ENCODE measurements around the gene SRRM5.

Gene SRRM5

DNA sequence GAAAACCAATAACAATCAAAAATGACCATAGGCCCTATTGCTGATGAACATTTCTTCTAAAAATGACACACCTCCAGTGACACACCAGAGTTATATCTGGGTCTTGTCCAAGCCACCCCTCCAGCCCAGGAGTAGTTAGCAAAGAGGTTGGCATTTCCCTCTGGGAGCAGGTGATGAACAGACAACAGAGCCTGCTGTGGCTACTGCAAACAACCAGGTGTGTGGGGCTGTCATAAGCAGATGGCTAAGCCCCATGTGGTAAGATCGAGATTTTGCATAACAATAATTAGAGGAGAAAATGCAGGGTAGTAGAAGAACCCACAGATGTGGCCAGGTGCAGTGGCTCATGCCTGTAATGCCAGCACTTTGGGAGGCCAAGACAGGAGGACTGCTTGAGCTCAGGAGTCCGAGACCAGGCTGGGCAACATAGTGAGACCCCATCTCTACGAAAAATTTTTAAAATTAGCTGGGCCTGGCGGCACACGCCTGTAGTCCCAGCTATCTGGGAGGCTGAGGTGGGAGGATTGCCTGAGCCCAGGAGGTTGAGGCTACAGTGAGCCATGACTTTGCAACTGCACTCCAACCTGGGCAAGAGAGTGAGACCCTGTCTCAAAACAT, 41.6 kb upstream of the SRRM5 start:
- TF ChIP-seq, protein P1, sequence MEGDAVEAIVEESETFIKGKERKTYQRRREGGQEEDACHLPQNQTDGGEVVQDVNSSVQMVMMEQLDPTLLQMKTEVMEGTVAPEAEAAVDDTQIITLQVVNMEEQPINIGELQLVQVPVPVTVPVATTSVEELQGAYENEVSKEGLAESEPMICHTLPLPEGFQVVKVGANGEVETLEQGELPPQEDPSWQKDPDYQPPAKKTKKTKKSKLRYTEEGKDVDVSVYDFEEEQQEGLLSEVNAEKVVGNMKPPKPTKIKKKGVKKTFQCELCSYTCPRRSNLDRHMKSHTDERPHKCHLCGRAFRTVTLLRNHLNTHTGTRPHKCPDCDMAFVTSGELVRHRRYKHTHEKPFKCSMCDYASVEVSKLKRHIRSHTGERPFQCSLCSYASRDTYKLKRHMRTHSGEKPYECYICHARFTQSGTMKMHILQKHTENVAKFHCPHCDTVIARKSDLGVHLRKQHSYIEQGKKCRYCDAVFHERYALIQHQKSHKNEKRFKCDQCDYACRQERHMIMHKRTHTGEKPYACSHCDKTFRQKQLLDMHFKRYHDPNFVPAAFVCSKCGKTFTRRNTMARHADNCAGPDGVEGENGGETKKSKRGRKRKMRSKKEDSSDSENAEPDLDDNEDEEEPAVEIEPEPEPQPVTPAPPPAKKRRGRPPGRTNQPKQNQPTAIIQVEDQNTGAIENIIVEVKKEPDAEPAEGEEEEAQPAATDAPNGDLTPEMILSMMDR (IDR thresholded peaks at IDR 0.05; ENCODE audit: low read length, missing control alignments) = no peak
- no peak for DNase-seq (ENCODE audit: low read depth)
- no peak overlapping the region for H3K4me3 ChIP-seq (replicated peaks; ENCODE audit: low read depth, low read length)

DNA sequence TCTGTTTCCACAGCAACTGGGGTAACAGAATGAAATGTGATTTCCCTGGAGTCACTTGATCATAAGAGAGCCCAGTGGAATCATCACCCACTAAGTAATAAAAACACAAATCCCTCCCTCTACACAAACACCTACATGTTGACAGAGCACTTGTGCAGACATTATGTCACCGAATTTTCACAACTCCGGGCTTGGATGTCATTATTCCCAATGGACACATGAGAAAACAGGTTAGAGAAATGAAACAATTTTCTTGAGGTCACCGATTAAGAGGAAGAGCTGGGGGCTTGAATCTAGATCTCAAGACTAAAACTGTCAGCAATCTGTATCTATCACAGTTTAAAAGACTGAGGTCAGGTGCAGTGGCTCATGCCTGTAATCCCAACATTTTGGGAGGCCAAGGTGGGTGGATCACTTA, 39.7 kb upstream of the SRRM5 start:
- TF ChIP-seq, protein P1 (IDR thresholded peaks at IDR 0.05; ENCODE audit: low read length, missing control alignments) = no peak
- DNase-seq (ENCODE audit: low read depth) = no peak
- no peak overlapping the region for H3K4me3 ChIP-seq (replicated peaks; ENCODE audit: low read depth, low read length)

DNA sequence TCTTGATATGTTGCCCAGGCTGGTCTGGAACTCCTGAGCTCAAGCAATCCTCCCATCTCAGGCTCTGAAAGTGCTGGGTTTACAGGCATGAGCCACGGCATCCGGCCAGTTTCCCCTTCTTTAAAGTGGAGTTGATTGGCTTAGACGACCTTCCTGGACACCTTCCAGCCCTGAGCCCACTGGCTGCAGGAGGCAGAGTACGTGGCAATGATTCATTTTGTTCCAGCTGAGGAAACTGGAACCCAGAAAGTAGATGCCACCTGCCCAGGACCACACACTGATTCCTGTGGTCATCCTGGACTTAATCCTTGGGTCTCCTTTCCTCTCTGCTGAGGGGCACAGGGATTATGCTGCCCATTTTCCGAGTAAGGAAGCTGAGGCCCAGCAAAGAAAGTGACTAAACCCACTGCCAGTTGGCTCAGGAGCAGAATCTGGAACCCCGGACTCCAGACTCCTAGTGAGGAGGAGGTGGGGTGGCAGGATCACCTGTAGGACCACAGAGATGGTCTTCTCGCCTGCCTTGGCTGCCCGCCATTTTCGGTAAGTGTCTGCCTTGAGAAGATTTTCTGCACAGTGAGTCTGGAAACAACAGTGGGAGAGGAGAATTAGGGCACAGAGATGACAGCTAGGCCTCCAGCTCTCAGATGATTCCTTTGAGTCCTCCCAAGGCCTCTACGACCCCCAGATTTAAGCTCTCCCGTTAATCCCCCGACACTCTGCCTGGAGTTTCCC, 37.3 kb upstream of the SRRM5 start:
- TF ChIP-seq, protein P1 (IDR thresholded peaks at IDR 0.05; ENCODE audit: low read length, missing control alignments) = no peak
- peak overlapping the region; percentile 99 for H3K4me3 ChIP-seq (replicated peaks; ENCODE audit: low read depth, low read length)
- DNase-seq (ENCODE audit: low read depth) = no peak

DNA sequence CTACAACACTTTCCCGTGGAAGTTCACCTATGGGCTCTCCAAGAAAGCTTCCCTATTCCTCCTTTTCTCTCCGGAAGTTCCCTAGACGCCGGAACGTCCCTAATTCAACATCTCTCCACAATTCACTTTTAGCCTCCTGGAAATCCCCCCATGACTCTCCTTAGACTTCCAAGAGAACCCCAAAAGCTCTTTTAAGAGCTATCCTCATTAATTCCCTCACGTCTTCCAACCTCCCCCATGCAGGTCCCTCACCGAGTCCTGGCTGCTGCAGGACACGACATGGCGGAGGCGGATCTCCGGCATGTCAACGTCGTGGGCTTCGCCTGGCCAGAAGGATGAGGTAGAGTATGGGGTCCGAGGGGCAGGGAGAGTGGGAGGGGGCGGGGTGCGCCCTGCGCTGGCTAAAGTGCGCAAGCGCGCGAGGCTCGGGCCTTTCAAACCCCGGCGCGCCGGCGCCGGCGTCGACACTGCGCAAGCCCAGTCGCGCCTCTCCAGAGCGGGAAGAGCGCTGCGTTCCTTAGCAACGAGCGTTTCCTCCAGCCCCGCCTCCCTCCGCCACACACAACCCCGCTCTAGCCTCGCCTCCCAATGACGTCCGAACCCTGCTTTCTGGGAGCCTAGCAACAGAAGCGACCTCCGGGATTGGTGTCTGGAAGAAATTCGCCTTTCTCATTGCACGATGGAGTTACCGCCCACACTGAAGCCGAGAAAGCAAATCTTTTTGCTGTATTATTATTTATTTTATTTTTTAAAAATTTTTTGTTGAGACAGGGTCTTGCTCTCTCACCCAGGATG, 36.5 kb upstream of the SRRM5 start, which contains the start of the genes PINLYP and XRCC1:
Gene PINLYP (plus strand): TSS at position 646 of the 795 bp plus-strand sequence. CDS start 1,391 bp downstream, outside the sequence.
Gene XRCC1 (minus strand): TSS at position 372 of the 795 bp plus-strand sequence. CDS start 69 bp downstream, at position 303.
- DNase-seq (ENCODE audit: low read depth) = peak; percentile 99
- peak within 1 kb of the TSS; percentile 99 for H3K4me3 ChIP-seq (replicated peaks; ENCODE audit: low read depth, low read length)
- TF ChIP-seq, protein P1 (IDR thresholded peaks at IDR 0.05; ENCODE audit: low read length, missing control alignments) = no peak

DNA sequence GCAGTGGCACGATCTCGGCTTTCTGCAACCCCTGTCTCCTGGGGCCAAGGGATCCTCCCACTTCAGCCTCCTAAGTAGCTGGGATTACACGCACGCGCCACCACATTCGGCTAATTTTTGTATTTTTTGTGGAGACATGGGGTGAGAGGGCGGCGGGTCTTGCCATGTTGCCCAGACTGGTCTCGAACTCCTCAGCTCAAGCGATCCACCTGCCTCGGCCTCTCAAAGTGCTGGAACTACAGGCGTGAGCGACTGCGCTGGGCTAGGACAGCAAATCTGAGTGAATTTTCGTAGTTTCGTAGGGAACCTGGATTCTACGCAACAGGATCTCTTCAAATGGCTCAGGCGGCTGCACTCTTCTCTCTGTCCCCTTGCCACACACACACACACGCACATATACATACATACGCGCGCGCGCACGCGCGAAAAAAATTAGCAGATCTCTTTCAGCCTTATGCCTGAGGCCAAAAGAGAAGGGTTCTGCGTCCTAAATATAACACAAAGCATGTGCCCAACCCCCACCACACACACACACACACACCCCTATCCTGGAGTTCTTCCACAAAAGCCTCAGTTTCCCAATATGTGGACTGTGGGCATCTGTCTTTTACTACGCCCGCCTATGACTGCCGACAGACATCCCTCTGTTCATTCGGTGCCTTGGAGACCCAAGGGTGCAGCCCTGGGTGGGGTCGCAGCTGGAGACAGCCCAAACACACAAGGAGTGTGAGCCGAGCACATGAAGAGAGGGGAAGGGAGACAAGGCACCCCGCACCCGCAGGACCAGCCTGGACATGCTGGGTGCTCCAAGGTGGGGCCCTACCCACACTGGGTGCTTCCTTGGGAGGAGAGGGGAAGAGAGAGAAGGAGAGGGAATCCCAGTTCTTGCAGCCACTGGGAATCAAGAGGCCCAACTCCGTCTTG, 35.7 kb upstream of the SRRM5 start:
- H3K4me3 ChIP-seq (replicated peaks; ENCODE audit: low read depth, low read length) = peak overlapping the region; percentile 99
- no peak for DNase-seq (ENCODE audit: low read depth)
- TF ChIP-seq, protein P1 (IDR thresholded peaks at IDR 0.05; ENCODE audit: low read length, missing control alignments) = no peak

DNA sequence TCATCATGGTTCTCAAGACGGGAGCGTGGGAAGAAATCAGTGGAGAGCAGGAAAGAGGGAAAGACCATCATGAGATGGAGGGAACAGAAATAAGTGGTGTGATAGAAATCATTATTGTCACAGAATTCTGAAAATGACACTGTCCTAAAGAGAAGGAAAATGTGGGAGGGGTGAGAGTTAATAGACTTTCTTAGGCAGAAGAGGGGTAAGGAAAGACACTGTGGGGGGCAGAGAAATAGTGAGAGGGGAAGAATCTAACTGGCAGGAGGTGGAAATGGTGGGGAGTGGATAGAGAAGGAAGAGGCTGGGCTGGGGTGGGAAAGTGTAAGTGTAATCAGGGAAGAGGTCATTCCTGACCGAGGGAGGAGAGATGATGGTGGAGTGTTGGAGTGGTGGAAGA, 33.1 kb upstream of the SRRM5 start:
- no peak for DNase-seq (ENCODE audit: low read depth)
- TF ChIP-seq, protein P1 (IDR thresholded peaks at IDR 0.05; ENCODE audit: low read length, missing control alignments) = no peak
- no peak overlapping the region for H3K4me3 ChIP-seq (replicated peaks; ENCODE audit: low read depth, low read length)

Data from fibroblast of pulmonary artery (primary cell).